Brain microvascular endothelial cell (primary cell): ENCODE results near the gene AP5B1.

Experiments used
- DNase-seq: peaks from one replicate; pipeline ENCODE4 v3.0.0-alpha.2; 2020
- H3K27ac ChIP-seq: fragments of 250-450 bp; sonication (Bioruptor Pico); 2 replicates; pipeline ENCODE4 v1.5.1; 2020; ENCODE audit warnings: mild to moderate bottlenecking, moderate library complexity
- H3K27me3 ChIP-seq: fragments of 250-450 bp; sonication (Bioruptor Pico); replicated peaks from 2 replicates; pipeline ENCODE4 v1.5.1; 2020; ENCODE audit warnings: mild to moderate bottlenecking
- H3K36me3 ChIP-seq: fragments of 250-450 bp; sonication (Bioruptor Pico); replicated peaks from 2 replicates; pipeline ENCODE4 v1.5.1; 2020; ENCODE audit warnings: mild to moderate bottlenecking
- H3K4me3 ChIP-seq: 2 replicates; pipeline ENCODE4 v1.5.1; 2011; ENCODE audit warnings: low read depth, mild to moderate bottlenecking, control low read depth, low read length, moderate library complexity
- in situ Hi-C: cut with HindIII; loops from 2 replicates; pipeline ENCODE4 v1.10.0; 2017; ENCODE audit warnings: low sequenced_read_pairs, low pct_ligation_motif_present
- TF ChIP-seq, protein P1 (sequence below): IDR thresholded peaks from 2 replicates; pipeline ENCODE4 v1.5.1; 2011; ENCODE audit warnings: low read depth, mild to moderate bottlenecking, moderate library complexity, low read length, control low read depth, inconsistent platforms; ENCODE audit errors: missing control alignments

The AP5B1 gene

DNA sequence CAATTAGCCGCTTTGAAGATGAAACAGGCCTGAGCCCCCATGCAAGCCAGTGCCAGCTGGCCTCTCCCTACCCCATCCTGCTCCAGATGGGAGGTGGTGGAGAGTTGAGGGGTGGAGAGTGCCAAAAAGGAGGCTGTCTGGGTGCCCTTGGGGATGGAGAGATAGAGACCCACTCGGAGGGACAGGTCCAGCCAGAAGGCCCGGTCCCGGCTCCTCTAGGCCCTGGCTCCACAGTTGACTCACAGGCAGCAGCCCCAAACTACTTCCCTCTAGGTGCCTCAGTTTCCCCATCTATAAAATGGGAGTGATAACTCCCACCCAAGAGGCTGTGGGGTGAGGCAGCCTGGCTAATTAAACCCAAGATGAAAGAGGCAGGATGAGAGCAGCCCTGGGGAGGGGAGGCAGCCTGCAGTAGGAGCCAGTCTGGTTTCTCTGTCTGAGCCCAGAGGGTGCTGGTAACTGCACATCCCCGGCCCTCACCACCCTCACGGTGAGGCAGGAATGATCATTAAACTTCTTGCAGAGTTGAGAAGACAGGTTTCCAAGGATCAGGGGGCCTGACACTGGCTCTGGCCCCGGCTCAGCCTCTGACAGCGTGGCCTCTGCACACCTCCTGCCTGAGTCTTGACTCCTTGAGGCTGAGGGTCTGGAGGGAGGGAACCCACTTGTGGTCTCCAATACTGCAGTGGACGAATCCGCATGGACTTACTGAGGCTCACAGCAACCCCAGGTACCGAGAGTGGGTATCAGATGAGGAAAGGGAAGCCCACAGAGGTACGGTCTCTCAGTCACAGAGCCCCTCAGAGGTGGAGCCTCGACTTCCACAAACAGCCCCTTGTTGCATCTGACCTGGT lies 1.4 kb upstream of the AP5B1 start:
- Histone ChIP-seq H3K4me3 (no peak overlapping the region), H3K27me3 (peaks cover 18% of the 10 kb centered on the region), H3K27ac (no peak overlapping the region), H3K36me3 (peaks cover 10% of the 10 kb centered on the region)
- in situ Hi-C loops = no loop called here
- TF ChIP-seq, protein P1, sequence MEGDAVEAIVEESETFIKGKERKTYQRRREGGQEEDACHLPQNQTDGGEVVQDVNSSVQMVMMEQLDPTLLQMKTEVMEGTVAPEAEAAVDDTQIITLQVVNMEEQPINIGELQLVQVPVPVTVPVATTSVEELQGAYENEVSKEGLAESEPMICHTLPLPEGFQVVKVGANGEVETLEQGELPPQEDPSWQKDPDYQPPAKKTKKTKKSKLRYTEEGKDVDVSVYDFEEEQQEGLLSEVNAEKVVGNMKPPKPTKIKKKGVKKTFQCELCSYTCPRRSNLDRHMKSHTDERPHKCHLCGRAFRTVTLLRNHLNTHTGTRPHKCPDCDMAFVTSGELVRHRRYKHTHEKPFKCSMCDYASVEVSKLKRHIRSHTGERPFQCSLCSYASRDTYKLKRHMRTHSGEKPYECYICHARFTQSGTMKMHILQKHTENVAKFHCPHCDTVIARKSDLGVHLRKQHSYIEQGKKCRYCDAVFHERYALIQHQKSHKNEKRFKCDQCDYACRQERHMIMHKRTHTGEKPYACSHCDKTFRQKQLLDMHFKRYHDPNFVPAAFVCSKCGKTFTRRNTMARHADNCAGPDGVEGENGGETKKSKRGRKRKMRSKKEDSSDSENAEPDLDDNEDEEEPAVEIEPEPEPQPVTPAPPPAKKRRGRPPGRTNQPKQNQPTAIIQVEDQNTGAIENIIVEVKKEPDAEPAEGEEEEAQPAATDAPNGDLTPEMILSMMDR = no peak
- DNase-seq = no peak

DNA sequence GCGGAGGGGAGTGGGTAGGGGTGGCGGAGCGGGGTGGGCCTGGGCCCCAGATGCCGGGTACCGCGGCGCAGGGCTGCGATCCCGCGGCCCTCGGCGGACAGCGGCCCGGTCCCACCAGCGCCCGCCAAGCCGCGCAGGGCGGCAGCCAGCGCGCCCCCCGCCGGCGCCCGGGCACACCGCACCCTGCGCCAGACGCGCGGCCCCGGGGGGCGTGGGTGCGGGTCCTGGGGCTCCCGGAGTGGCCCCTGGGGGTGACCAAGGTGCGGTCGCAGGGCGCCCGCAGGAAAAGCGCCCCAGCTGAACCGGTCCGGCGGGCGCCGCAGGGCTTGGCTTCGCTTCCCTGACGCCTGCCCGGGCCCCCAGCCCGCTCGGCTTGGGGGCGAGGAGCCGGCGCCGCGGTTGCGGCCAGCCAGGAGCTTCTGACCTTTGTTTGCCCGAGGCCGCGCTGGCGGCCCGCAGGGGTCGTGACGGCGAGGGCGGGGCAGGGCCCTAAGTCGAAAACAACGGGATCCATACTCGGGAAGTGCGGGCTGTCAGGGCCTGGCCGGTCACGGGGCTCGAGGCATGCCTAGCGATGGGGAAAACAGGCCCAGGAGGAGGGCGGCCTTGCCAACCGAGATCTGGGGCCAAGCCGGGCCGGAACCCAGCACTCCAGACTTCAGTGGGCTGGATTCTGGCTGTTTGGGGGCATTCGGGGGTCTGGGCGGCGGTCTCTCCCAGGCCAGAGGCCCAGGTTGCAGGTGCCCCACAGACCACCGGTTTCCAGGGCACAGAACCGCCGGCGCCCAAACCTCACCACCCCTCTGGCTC lies 581 bp upstream of the AP5B1 start:
- TF ChIP-seq, protein P1 = no peak
- in situ Hi-C loops = no loop called here
- H3K4me3 ChIP-seq = peak overlapping the region; percentile 46
- peaks cover 13% of the 10 kb centered on the region for H3K27me3 ChIP-seq
- no peak overlapping the region for H3K27ac ChIP-seq
- H3K36me3 ChIP-seq = peaks cover 10% of the 10 kb centered on the region
- DNase-seq = no peak

DNA sequence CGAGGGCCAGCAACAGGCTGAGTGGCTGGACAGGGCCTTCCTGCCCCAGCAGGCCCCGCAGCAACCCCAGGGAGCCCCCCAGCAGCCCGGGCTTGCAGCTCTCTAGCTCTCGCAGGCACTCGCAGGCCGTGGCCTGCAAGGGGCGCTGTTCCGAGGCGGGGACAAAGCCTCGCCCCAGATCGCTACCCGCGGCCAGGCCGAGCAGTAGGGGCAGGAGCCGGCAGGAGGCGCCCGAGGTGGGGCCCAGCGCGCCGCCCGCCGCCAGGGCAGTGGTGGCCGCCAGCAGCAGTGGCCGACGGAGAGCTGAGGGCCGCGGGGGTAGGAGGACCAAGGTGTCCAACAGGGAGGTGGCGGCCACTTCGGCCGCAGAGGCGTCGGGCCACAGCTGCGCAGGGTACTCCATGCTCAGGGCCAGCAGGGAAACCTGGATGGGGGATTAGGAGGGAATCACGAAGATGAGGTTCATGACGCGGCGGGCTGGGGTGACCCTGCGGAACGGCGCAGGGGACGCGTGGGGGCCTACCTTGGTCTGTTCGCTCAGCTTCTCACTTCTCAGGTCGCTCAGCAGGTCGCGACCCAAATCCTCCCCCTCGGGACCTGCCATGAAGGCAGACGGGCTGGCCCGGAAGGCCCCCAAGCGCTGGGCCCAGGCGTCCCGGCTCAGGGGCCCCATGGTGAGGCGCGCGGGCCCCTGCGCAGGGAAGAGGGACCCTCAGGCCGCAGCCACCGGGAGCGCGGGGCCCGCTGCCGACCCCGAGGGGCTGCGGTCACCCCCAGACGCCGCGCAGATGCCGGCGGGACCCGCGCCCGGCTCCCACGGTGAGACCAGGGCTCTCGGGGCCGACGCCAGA lies 632 bp downstream of the AP5B1 start:
- H3K27ac ChIP-seq = peak overlapping the region; percentile 21
- TF ChIP-seq, protein P1 = peak; percentile 82
- peaks cover 10% of the 10 kb centered on the region for H3K36me3 ChIP-seq
- in situ Hi-C loops = no loop called here
- H3K27me3 ChIP-seq = peaks cover 1% of the 10 kb centered on the region
- DNase-seq = peak; percentile 65
- H3K4me3 ChIP-seq = peak overlapping the region; percentile 79

DNA sequence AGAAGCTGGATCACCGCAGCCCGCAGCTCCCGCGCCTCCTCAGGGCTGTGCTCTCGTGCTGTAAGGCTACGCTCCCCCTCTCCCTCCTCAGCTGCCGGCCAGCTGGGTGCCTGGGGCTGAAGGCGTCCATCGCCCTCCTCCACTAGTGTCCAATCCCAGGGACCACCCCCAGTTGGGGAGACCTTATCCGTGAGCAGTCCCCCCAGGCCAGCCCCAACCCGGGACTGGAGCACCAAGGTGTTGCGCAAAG lies 1.2 kb downstream of the AP5B1 start:
- in situ Hi-C loops = no loop called here

More for the DNA sequence above, 1.2 kb downstream of the AP5B1 start:
- TF ChIP-seq, protein P1 = no peak
- no peak for DNase-seq
- Histone ChIP-seq H3K27me3 (no peaks in the 10 kb centered on the region), H3K4me3 (peak overlapping the region; percentile 79), H3K27ac (no peak overlapping the region), H3K36me3 (peaks cover 10% of the 10 kb centered on the region)
